ENCODE data around the gene MTERF1. TPM values are rescaled to one million over a fixed set of nuclear protein-coding genes. Genes with fewer than 3 reads are reported as not detected.

MTERF1 gene
- total RNA-seq, 1 experiment from 2014 or later, result 13.6 TPM

GRCh38 chr7:91915401-91916050 is 35.0 kb upstream of the MTERF1 start:
- intact Hi-C loops (cut with micrococcal nuclease; ENCODE audit: unreplicated experiment), result no loop called here
- no peak overlapping the region for H3K27ac ChIP-seq (ENCODE audit: low read length)
- ATAC-seq, result no peak
- no peak for DNase-seq (ENCODE audit: low read depth, low spot score)
- CTCF ChIA-PET, result no interaction called here
- no peak for TF ChIP-seq TCF7L2 (IDR thresholded peaks at IDR 0.05; ENCODE audit: low read depth, low read length)
- no peak for TF ChIP-seq CTCF (IDR thresholded peaks at IDR 0.05)
- no peak for TF ChIP-seq SIN3A (IDR thresholded peaks at IDR 0.05; ENCODE audit: borderline replicate concordance, insufficient read depth, low read depth, low read length)
- no peak for TF ChIP-seq REST (IDR thresholded peaks at IDR 0.05; ENCODE audit: insufficient read depth in 1 of 2, low read depth in 2 of 2, low read length in 1 of 2)
- no peak for TF ChIP-seq POLR2AphosphoS5 (IDR thresholded peaks at IDR 0.05; ENCODE audit: low read depth, low read length)
- H3K4me3 ChIP-seq (ENCODE audit: low read depth in 2 of 2, low read length in 2 of 2), result no peak overlapping the region
- H3K4me1 ChIP-seq (ENCODE audit: control insufficient read depth, insufficient read depth, low read length), result no peaks in the 10 kb centered on the region
- H3K36me3 ChIP-seq (ENCODE audit: control insufficient read depth, insufficient read depth, low read length), result no peaks in the 10 kb centered on the region
- in situ Hi-C loops (cut with HindIII; ENCODE audit: low pct_unique_long_range_greater_than_20kb, low sequenced_read_pairs), result no loop called here
- no TSS peak for BruUV-seq (replicated peaks)
- POLR2A ChIA-PET, result no interaction called here
- no peaks in the 10 kb centered on the region for H3K27me3 ChIP-seq (ENCODE audit: control insufficient read depth, insufficient read depth, low read length)
- no peaks in the 10 kb centered on the region for H3K9me3 ChIP-seq (ENCODE audit: control insufficient read depth, insufficient read depth, low read depth, low read length)

GRCh38 chr7:91913612-91914011 is 33.1 kb upstream of the MTERF1 start:
- ChIA-PET CTCF (no interaction called here), POLR2A (no interaction called here)
- no peak for DNase-seq (ENCODE audit: low read depth, low spot score)
- TF ChIP-seq POLR2AphosphoS5 (IDR thresholded peaks at IDR 0.05; ENCODE audit: low read depth, low read length) (no peak), REST (IDR thresholded peaks at IDR 0.05; ENCODE audit: insufficient read depth in 1 of 2, low read depth in 2 of 2, low read length in 1 of 2) (no peak), TCF7L2 (IDR thresholded peaks at IDR 0.05; ENCODE audit: low read depth, low read length) (no peak), CTCF (IDR thresholded peaks at IDR 0.05) (no peak), SIN3A (IDR thresholded peaks at IDR 0.05; ENCODE audit: borderline replicate concordance, insufficient read depth, low read depth, low read length) (no peak)
- H3K4me1 ChIP-seq (ENCODE audit: control insufficient read depth, insufficient read depth, low read length), result no peaks in the 10 kb centered on the region
- no peak overlapping the region for H3K27ac ChIP-seq (ENCODE audit: low read length)
- H3K4me3 ChIP-seq (ENCODE audit: low read depth in 2 of 2, low read length in 2 of 2), result no peak overlapping the region
- no peaks in the 10 kb centered on the region for H3K36me3 ChIP-seq (ENCODE audit: control insufficient read depth, insufficient read depth, low read length)
- ATAC-seq, result no peak
- intact Hi-C loops (cut with micrococcal nuclease; ENCODE audit: unreplicated experiment) (no loop called here), in situ Hi-C loops (cut with HindIII; ENCODE audit: low pct_unique_long_range_greater_than_20kb, low sequenced_read_pairs) (no loop called here)
- no TSS peak for BruUV-seq (replicated peaks)
- H3K27me3 ChIP-seq (ENCODE audit: control insufficient read depth, insufficient read depth, low read length), result no peaks in the 10 kb centered on the region
- no peaks in the 10 kb centered on the region for H3K9me3 ChIP-seq (ENCODE audit: control insufficient read depth, insufficient read depth, low read depth, low read length)
